ENCODE results near the gene SH3BP5.
A peak's percentile ranks its signal among the peaks of the same experiment; 100 is the strongest.

SH3BP5 gene

GRCh38 chr3:15253023-15253697, 79.2 kb downstream of the SH3BP5 start:
- DNase-seq (ENCODE audit: low read depth, low spot score) = no peak

- DNase-seq (ENCODE audit: low read depth, low spot score) = no peak
These were observed 86.2 kb downstream of the SH3BP5 start for GRCh38 chr3:15246186-15246585.

GRCh38 chr3:15243822-15244482, 88.4 kb downstream of the SH3BP5 start:
- no peak for DNase-seq (ENCODE audit: low read depth, low spot score)

DNA sequence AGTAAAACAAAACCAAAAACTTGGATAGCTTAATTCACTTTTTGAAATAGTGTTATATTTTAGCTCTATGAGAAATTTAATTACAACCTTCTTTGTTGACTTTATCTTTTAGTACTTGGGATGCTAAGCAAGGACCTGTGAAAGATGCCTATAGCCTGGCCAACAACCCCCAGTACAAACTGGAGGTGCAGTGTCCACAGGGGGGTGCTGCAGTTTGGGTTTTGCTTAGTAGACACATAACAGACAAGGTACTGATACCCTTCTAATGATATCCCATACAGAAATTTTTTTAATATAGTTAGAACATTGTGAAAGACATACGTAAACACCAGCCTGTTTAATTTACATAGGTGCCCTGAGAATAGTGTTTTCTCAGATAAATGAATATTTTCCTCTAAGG, 91.0 kb downstream of the SH3BP5 start:
- no peak for DNase-seq (ENCODE audit: low read depth, low spot score)

DNA sequence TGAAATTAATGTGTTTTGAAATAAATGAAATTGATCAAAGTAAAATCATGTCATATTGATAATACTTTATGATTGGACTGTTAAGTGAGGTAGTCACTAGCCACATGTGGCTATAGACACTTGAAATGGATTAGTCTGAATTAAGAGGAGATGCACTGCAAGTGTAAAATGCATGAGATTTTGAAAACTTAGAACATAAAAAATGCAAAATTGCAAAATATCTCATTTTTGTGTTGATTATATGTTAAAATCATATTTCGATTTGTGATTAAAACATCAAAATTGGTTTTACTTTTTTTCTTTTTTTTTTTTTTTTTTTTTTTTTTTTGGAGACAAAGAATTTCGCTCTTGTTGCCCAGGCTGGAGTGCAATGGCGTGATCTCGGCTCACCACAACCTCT, 103.1 kb downstream of the SH3BP5 start:
- DNase-seq (ENCODE audit: low read depth, low spot score) = no peak

DNA sequence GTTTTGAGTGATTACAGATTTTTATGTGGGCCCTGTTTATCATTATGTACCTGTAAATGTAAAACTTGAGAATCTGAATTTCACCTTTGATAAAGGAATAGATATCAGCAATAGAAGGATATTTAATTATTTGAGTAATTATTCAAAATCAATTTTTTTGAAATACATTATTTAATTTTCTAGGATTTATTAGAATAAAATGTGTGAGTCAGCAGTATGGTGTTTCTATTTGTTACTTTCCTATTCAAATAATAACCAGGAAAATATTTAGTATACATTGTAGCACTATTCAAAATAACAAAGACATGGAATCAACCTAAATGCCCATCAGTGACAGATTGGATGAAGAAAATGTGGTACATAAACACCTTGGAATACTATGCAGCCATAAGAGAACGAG, 104.2 kb downstream of the SH3BP5 start:
- DNase-seq (ENCODE audit: low read depth, low spot score) = no peak

- no peak for DNase-seq (ENCODE audit: low read depth, low spot score)
These were observed 108.5 kb downstream of the SH3BP5 start for GRCh38 chr3:15223685-15224572.

GRCh38 chr3:15221574-15222217, 110.7 kb downstream of the SH3BP5 start:
- no peak for DNase-seq (ENCODE audit: low read depth, low spot score)

- DNase-seq (ENCODE audit: low read depth, low spot score) = no peak
These were observed 111.7 kb downstream of the SH3BP5 start for GRCh38 chr3:15220661-15221060.

- no peak for DNase-seq (ENCODE audit: low read depth, low spot score)
These were observed 112.3 kb downstream of the SH3BP5 start for GRCh38 chr3:15220056-15220455.

DNA sequence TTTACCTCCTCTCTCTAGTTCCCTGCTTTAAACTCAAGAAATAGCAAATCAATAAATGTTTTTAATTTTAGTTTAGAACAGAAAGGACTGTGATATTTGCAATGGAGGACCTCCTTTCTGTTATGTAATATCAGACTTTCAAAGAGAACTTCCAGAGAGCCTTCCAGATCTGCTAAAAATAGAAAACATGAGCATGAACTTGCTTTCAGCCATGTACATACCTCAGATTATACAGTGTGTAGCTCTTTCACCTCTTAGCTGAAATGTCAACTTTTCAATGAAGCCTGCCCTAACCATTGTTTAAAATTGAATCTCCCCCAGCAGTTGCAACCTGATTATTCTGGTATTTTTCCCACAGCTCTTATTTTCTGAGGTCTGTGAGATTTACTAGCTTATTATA, 113.7 kb downstream of the SH3BP5 start:
- DNase-seq (ENCODE audit: low read depth, low spot score) = no peak

GRCh38 chr3:15217841-15218267, 114.5 kb downstream of the SH3BP5 start:
- DNase-seq (ENCODE audit: low read depth, low spot score) = no peak

GRCh38 chr3:15217011-15217671, 115.2 kb downstream of the SH3BP5 start:
- DNase-seq (ENCODE audit: low read depth, low spot score) = no peak

DNA sequence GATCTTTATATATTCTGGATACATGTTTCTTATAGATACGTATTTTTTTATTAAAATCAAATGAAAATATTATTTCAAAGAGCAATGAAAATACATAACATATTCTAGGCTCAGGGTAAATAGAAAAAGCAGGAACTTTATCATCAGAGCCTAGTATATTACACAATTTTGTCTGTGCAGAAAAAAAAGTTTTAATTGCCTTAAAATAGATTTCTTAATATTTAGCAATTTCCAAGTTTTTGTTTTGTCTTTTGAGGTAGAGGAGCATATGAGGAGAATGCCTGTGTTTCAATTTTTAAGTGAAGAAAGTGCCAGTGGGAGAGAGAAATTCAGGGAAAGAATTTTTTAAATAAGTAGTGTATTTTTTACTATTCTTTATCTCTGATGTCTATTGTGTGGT, 115.9 kb downstream of the SH3BP5 start:
- DNase-seq (ENCODE audit: low read depth, low spot score) = no peak

- DNase-seq (ENCODE audit: low read depth, low spot score) = no peak
These were observed 116.4 kb downstream of the SH3BP5 start for GRCh38 chr3:15215996-15216395.

- no peak for DNase-seq (ENCODE audit: low read depth, low spot score)
These were observed 117.6 kb downstream of the SH3BP5 start for GRCh38 chr3:15214758-15215157.

DNA sequence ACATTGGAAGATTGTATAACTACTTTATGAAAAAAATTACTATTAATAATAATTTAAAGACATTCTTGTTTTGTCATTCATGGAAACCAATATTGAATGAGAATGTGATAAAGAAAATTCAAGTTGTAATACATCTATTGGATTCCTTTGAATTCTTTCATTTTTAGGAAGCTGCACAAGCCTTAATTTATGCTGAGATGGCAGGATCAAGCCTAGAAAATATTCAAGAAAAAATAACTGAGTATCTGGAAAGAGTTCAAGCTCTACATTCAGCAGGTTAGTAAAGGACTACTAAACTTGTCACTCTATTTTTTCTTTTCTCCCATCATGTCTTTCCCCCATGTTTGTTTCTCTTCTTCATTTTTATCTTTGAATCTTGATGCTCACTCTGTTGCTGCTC, 120.4 kb downstream of the SH3BP5 start:
- DNase-seq (ENCODE audit: low read depth, low spot score) = no peak

GRCh38 chr3:15207836-15208504, 124.4 kb downstream of the SH3BP5 start:
- DNase-seq (ENCODE audit: low read depth, low spot score) = no peak

GRCh38 chr3:15206662-15207576, 125.5 kb downstream of the SH3BP5 start:
- peak; percentile 50 for DNase-seq (ENCODE audit: low read depth, low spot score)
